ENCODE measurements around the gene RUNX2. TPM values are rescaled to one million over a fixed set of nuclear protein-coding genes. Genes with fewer than 3 reads are reported as not detected.

The RUNX2 gene
- total and polyA plus RNA-seq, 9 of the 15 experiments (the other 6 are each of a cell fraction or from before 2014, with no cell fraction given) = 0.29 to 1.00 (median 0.43) TPM

DNA sequence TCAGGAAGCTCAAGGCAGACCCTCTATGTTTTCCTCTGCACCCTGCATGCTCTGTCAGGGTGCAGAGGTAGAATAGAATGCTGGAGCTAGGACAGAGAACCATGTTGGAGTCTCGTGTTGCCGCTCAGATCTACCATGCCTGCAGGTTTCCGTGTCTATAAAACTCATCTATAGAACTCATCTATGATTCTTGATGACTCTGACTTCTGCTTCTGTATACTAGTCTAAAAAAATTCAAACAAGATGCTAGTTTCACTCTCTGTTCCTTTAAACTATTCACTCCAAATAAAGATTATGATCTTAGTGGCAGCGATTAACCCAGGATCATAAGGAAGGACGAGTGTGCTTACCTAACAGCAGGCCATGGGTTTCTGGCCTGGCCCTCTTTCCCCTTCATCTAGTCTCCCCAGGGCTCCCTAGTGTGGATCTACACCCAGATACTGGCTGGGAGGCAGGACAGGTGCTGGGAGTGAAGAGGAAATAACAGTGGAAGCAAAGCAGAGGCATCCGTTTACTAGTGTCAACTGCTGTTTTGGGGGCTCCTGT is 212.3 kb downstream of the RUNX2 start:
- ChIA-PET CTCF (ENCODE audit: low intra/inter-chr PET ratio) (no interaction called here), POLR2A (interaction anchor here (0.5 to 1.0 kb wide), 2 partner anchors 49 to 841 kb away, joined by 3 read pairs; no protein-coding TSS in a partner anchor)
- H3K4me3 ChIP-seq = no peak overlapping the region
- ATAC-seq (no peak), DNase-seq (ENCODE audit: extremely low read depth in 1 of 4, low spot score in 3 of 4) (no peak), FAIRE-seq (no peak)
- no TSS peak for BruUV-seq (replicated peaks)
- no peaks in the 10 kb centered on the region for H3K79me2 ChIP-seq (ENCODE audit: control insufficient read depth, insufficient read depth, low read length)
- no peak overlapping the region for H3K4me2 ChIP-seq (ENCODE audit: insufficient read depth, low read length)
- H2AFZ ChIP-seq (ENCODE audit: low read depth, low read length) = no peak overlapping the region; the same call in 1 of the 2 replicates
- in situ Hi-C loops (cut with MboI) = no loop called here
- no peak overlapping the region for H3K27ac ChIP-seq (ENCODE audit: extremely low read depth, low read depth, low read length)
- TF ChIP-seq ZNF780A (CRISPR knock-in tag; IDR thresholded peaks at IDR 0.05) (no peak), FOXO4 (CRISPR knock-in tag; IDR thresholded peaks at IDR 0.05) (no peak), SMC3 (conservative IDR thresholded peaks at IDR 0.05; ENCODE audit: insufficient read depth, low read depth, low read length) (no peak), XRCC3 (IDR thresholded peaks at IDR 0.05) (no peak), MEIS2 (IDR thresholded peaks at IDR 0.05; ENCODE audit: partially characterized antibody) (no peak), ZNF740 (CRISPR knock-in tag; IDR thresholded peaks at IDR 0.05) (no peak), ZNF740 (tag; IDR thresholded peaks at IDR 0.05) (no peak), ZNF766 (CRISPR knock-in tag; conservative IDR thresholded peaks at IDR 0.05) (no peak), ZNF24 (IDR thresholded peaks at IDR 0.05) (no peak), RBM14 (IDR thresholded peaks at IDR 0.05; ENCODE audit: borderline replicate concordance, insufficient read depth, low read depth, low read length) (no peak), SLC30A9 (CRISPR knock-in tag; IDR thresholded peaks at IDR 0.05) (no peak), PURB (CRISPR knock-in tag; IDR thresholded peaks at IDR 0.05; ENCODE audit: low read depth) (no peak)
- TF ChIP-seq, protein P1, sequence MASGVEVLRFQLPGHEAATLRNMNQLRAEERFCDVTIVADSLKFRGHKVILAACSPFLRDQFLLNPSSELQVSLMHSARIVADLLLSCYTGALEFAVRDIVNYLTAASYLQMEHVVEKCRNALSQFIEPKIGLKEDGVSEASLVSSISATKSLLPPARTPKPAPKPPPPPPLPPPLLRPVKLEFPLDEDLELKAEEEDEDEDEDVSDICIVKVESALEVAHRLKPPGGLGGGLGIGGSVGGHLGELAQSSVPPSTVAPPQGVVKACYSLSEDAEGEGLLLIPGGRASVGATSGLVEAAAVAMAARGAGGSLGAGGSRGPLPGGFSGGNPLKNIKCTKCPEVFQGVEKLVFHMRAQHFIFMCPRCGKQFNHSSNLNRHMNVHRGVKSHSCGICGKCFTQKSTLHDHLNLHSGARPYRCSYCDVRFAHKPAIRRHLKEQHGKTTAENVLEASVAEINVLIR (CRISPR knock-in tag; IDR thresholded peaks at IDR 0.05) = no peak
- TF ChIP-seq, protein P2, sequence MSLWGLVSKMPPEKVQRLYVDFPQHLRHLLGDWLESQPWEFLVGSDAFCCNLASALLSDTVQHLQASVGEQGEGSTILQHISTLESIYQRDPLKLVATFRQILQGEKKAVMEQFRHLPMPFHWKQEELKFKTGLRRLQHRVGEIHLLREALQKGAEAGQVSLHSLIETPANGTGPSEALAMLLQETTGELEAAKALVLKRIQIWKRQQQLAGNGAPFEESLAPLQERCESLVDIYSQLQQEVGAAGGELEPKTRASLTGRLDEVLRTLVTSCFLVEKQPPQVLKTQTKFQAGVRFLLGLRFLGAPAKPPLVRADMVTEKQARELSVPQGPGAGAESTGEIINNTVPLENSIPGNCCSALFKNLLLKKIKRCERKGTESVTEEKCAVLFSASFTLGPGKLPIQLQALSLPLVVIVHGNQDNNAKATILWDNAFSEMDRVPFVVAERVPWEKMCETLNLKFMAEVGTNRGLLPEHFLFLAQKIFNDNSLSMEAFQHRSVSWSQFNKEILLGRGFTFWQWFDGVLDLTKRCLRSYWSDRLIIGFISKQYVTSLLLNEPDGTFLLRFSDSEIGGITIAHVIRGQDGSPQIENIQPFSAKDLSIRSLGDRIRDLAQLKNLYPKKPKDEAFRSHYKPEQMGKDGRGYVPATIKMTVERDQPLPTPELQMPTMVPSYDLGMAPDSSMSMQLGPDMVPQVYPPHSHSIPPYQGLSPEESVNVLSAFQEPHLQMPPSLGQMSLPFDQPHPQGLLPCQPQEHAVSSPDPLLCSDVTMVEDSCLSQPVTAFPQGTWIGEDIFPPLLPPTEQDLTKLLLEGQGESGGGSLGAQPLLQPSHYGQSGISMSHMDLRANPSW (CRISPR knock-in tag; IDR thresholded peaks at IDR 0.05) = no peak
- no peaks in the 10 kb centered on the region for H3K9me1 ChIP-seq (ENCODE audit: control insufficient read depth, insufficient read depth, low read length)
- peaks cover 0 to 22% of the 10 kb centered on the region in 2 experiments; a peak in 3 of 5 replicates for H3K4me1 ChIP-seq (replicated peaks in 1 of 2; ENCODE audit: control insufficient read depth in 2 of 2, insufficient read depth in 2 of 2, low read length in 2 of 2)
- H3K36me3 ChIP-seq (ENCODE audit: control insufficient read depth, insufficient read depth, low read length) = no peaks in the 10 kb centered on the region
- H3K9ac ChIP-seq (ENCODE audit: insufficient read depth in 1 of 2, low read depth in 2 of 2, low read length in 2 of 2) = no peak overlapping the region
- 22% methylated on average over 6 of the region's 6 CpGs for WGBS (ENCODE audit: insufficient coverage, low coverage, missing lambda C conversion rate)
- intact Hi-C loops (cut with micrococcal nuclease) = no loop called here
- H4K20me1 ChIP-seq (replicated peaks; ENCODE audit: control insufficient read depth, insufficient read depth, low read length) = no peaks in the 10 kb centered on the region
- no peaks in the 10 kb centered on the region for H3K9me3 ChIP-seq (replicated peaks; ENCODE audit: control insufficient read depth, insufficient read depth, low read depth, low read length)
- no peaks in the 10 kb centered on the region for H3K27me3 ChIP-seq (ENCODE audit: control insufficient read depth in 2 of 2, insufficient read depth in 2 of 2, low read length in 2 of 2)

Data from K562 (cell line).